Body of pancreas (tissue), 4 donors: ENCODE results near the gene LSM4. TPM values are rescaled to one million over a fixed set of nuclear protein-coding genes. Genes with fewer than 3 reads are reported as not detected.
A peak's percentile ranks its signal among the peaks of the same experiment; 100 is the strongest.

Experiments
- ATAC-seq: fragments of 150-250 bp; one replicate; pipeline ENCODE4 v1.9.1; 2016
- DNase-seq, 4 donors: peaks; one replicate each; pipeline ENCODE4 v3.0.0-alpha.2; 2019
- H3K27ac ChIP-seq, 4 donors: fragments of 200-600 bp; sonication (generic); 1 replicate in 3 of 4; 2 replicates in 1 of 4; pipeline versions ENCODE4 v1.5.1 to v1.6.1; 2016 to 2019; ENCODE audit warnings: mild to moderate bottlenecking in 1 of 4, mixed read lengths in 1 of 4, moderate library complexity in 1 of 4
- H3K27me3 ChIP-seq, 2 donors: fragments of 200-600 bp; sonication (generic); one replicate each; pipeline ENCODE4 v1.6.0; 2016; ENCODE audit warnings: mild to moderate bottlenecking in 1 of 2
- H3K36me3 ChIP-seq, 2 donors: fragments of 200-600 bp; sonication (generic); replicated peaks in 1 of 2; 2 replicates each; pipeline ENCODE4 v1.5.1; 2016; ENCODE audit warnings: low read depth in 2 of 2; ENCODE audit not compliant: insufficient read depth in 1 of 2
- H3K4me1 ChIP-seq: fragments of 200-600 bp; sonication (generic); one replicate; pipeline ENCODE4 v1.6.0; 2016
- H3K4me3 ChIP-seq, 2 donors: fragments of 200-600 bp; sonication (generic); 1 replicate in 1 of 2; 2 replicates in 1 of 2; pipeline ENCODE4 v1.5.1; 2016 to 2019
- H3K9me3 ChIP-seq, 3 donors: fragments of 200-600 bp; sonication (generic); 1 replicate in 2 of 3; 2 replicates in 1 of 3; pipeline ENCODE4 v1.5.1; 2016
- CTCF ChIP-seq, 7 experiments: fragments of 450-650 bp in 4 of 7; fragments of 200-600 bp in 3 of 7; sonication (generic) in 3 of 7; IDR thresholded peaks; one replicate each; pipeline ENCODE4 v1.5.1; 2016 to 2019; ENCODE audit warnings: antibody characterized with exemption in 7 of 7
- POLR2A ChIP-seq, 3 donors: fragments of 450-650 bp; IDR thresholded peaks; one replicate each; pipeline ENCODE4 v1.6.1; 2016; ENCODE audit warnings: antibody characterized with exemption in 3 of 3, mild to moderate bottlenecking in 2 of 3
- WGBS, 2 donors: methylation state at CpG; one replicate each; pipeline ENCODE4 v1.1.5; 2017; 5-methylcytosine and 5-hydroxymethylcytosine counted together
- intact Hi-C: fragments of 100-400 bp; cut with DNase I; formaldehyde crosslinking; loops from one replicate; pipeline ENCODE4 v1.15.1; 2023
- total RNA-seq, 2 donors: library from RNA; depleted of rRNA; stranded (reverse); fragments of >200 nt; gene quantifications; one replicate each; pipeline ENCODE4 v1.1.0, GENCODE V29; 2016

Gene LSM4
- total RNA-seq, 2 donors from 2014 or later, result 45.7 to 94.6 TPM

- no peak for ATAC-seq
- Histone ChIP-seq H3K27me3 (no peaks in the 10 kb centered on the region), H3K4me1 (peaks cover 23% of the 10 kb centered on the region), H3K27ac (peak overlapping the region in 1 of 4 donors; percentile 17), H3K36me3 (peaks cover 0 to 2% of the 10 kb centered on the region in 2 donors), H3K4me3 (no peak overlapping the region), H3K9me3 (no peaks in the 10 kb centered on the region)
- DNase-seq, result no peak
- intact Hi-C loops, result no loop called here
- TF ChIP-seq POLR2A (IDR thresholded peaks at IDR 0.05) (no peak), CTCF (IDR thresholded peaks at IDR 0.05) (no peak)
- WGBS, 2 donors, result 81 to 85% methylated on average over 14 of the region's 14 CpGs
Measured at GRCh38 chr19:18306888-18307260, 16.0 kb downstream of the LSM4 start.

DNA sequence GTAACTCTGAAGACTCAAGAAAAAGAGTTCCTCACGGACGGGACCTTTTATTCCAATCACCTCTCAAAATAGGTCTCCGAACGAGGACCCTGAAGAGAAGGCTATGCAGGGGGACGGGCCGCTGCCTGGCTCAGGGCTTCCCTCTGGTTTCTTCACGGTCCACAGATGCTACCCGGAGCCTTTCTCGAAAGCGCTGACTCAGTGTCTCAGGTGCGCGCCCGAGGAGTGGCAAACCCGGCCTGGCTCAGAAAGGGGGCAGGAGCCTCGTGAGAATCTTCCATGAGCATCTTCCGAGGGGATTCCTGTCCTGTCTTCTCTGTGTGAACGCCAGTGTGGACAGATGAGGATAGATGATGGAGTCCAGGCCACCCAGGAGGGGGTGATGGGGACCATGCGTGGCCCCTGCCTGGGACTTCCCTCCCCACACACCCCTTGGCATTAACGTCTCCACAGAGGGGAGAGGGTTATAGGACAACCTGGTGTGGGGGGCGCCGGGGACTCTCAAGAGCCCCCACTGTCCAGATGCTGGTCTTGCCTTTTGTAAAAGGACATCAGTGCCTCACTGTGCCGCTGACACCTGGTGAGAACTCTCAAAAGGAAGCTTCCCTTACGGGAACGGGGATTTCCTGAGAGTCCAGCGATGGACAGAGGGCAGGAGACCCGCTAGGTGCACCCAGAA is 16.5 kb downstream of the LSM4 start:
- ATAC-seq, result no peak
- H3K36me3 ChIP-seq, result no peaks in the 10 kb centered on the region
- WGBS, 2 donors, result 88 to 92% methylated on average over 13 to 26 of the region's 26 CpGs
- no peaks in the 10 kb centered on the region for H3K27me3 ChIP-seq
- H3K4me1 ChIP-seq, result peaks cover 26% of the 10 kb centered on the region
- no peaks in the 10 kb centered on the region for H3K9me3 ChIP-seq
- H3K4me3 ChIP-seq, result no peak overlapping the region
- peak overlapping the region in 1 of 4 donors; percentile 17 for H3K27ac ChIP-seq
- intact Hi-C loops, result no loop called here
- no peak for TF ChIP-seq POLR2A (IDR thresholded peaks at IDR 0.05)
- TF ChIP-seq CTCF (IDR thresholded peaks at IDR 0.05), result no peak
- DNase-seq, result no peak

DNA sequence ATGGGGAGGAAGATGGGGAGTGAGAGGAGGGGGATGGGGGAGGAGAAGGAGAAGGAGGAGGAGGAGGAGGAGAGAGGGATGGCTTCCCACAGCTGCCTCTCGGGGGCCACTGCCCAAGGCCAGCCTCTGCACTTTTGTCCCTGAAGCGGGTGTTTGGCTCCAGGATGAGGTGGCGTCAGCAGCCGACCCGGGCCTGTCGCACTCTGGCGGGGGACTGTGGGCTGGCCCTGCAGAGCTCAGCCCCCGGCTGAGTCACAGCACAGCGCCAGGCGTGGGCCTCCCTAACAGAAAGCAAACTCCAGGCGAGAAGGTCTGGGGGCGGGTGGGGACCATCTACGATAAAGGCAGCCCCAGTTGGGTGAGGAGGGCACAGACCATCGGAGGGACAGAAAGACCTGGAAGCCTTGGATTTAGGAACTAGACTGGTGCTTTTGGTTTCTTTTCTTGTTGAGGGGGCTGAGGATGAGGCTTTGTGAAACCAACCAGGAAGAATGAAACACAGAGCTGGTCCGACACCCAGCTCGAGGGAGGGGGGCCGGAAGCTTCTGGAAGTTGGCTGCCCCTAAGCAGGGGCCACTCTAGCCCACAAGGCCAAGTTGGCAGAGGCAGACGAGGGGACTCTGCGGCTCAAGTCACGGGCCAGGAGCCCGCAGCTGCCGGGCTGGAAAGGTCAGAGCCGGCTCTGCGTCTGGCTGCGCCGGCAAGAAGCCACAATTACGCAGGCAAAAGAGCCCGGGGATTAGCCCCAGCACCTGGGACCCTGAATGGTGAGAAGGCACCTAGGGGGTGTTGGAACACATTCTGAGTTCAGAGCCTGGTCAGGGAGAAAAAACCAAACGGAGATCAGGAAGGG is 18.2 kb downstream of the LSM4 start:
- Histone ChIP-seq H3K4me3 (no peak overlapping the region), H3K27ac (peak overlapping the region; percentile 83 to 90 (median 86))
- TF ChIP-seq CTCF (IDR thresholded peaks at IDR 0.05) (no peak), POLR2A (IDR thresholded peaks at IDR 0.05) (peak; percentile 45 to 67 (median 60))

GRCh38 chr19:18304208-18304457 is 18.7 kb downstream of the LSM4 start:
- peaks cover 33% of the 10 kb centered on the region for H3K4me1 ChIP-seq
- DNase-seq, result peak in 2 of 4 donors; percentile 30 to 69
- peak overlapping the region; percentile 83 to 90 (median 86) for H3K27ac ChIP-seq
- no peaks in the 10 kb centered on the region for H3K9me3 ChIP-seq
- ATAC-seq, result no peak
- no peak overlapping the region for H3K4me3 ChIP-seq
- intact Hi-C loops, result no loop called here
- no peaks in the 10 kb centered on the region for H3K27me3 ChIP-seq
- no peak for TF ChIP-seq POLR2A (IDR thresholded peaks at IDR 0.05)
- TF ChIP-seq CTCF (IDR thresholded peaks at IDR 0.05), result no peak
- H3K36me3 ChIP-seq, result no peaks in the 10 kb centered on the region
- WGBS, 2 donors, result 24 to 39% methylated on average over 2 of the region's 2 CpGs

More for the DNA sequence above, 18.2 kb downstream of the LSM4 start:
- Histone ChIP-seq H3K27me3 (no peaks in the 10 kb centered on the region), H3K9me3 (no peaks in the 10 kb centered on the region), H3K4me1 (peaks cover 33% of the 10 kb centered on the region), H3K36me3 (no peaks in the 10 kb centered on the region)
- ATAC-seq (peak; percentile 73), DNase-seq (peak; percentile 54 to 89 (median 74))
- WGBS, 2 donors, result 27% methylated on average over 18 to 29 of the region's 29 CpGs
- intact Hi-C loops, result no loop called here
